GM18517 (cell line): Measurements from ENCODE around the gene ZAR1.

ENCODE experiments used
- ATAC-seq: cut with Tn5 transposase; IDR thresholded peaks from one replicate; pipeline ENCODE4 v1.9.1; 2021; ENCODE audit warnings: mild to moderate bottlenecking, moderate library complexity; ENCODE audit not compliant: unreplicated experiment

Gene ZAR1

GRCh38 chr4:48484494-48485168 is 5.4 kb upstream of the ZAR1 start:
- ATAC-seq = no peak

DNA sequence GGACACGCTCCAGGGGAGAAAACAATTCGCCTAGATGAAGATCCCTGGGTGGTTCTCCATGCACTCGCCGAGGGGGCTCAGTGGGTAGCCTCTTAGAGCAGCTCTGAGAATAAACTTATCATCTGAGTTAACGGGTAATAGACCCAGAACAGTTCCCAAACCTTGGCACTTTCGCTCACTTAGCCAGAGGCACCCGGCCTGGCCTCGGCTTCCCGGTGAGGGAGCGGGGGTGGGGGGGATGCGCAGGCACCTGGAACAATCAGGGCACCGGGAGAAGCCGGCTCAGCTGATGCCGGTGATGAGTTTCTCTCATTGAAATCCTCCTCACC is 405 bp upstream of the ZAR1 start:
- no peak for ATAC-seq

GRCh38 chr4:48490680-48491513 is 845 bp downstream of the ZAR1 start:
- no peak for ATAC-seq

- ATAC-seq = no peak
Measured at GRCh38 chr4:48491514-48492176, 1.6 kb downstream of the ZAR1 start.

DNA sequence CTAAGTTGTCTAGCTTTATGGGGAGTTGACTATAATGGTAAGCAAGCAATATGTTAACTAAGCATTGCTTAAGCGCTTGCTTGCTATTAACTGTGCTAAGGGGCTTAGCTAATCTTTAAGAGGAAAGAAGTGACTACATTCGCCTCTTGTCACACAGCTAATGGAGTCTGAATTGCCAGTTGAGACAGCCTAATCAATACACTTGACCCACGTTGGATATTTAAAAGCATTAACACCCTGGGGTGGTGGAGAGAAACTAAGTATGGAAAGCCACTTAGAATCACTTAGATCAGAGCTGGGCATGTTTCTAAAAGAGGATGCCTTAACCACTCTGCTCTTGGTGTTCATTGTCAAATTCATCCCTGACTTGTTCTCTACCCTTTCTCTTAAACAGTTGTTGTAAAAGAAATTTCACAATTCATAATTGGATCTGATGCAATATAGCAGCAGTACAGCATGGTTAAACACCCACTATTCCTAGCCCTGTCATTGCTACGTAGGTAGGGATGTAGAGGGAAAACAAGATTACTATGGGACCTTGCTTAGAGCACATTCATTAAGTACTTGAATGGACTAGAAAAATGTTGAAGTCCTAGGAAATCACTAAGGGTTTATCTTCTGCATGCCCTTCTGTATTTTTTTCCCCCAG is 3.5 kb downstream of the ZAR1 start:
- no peak for ATAC-seq

GRCh38 chr4:48495941-48496340 is 5.9 kb downstream of the ZAR1 start:
- ATAC-seq = no peak

DNA sequence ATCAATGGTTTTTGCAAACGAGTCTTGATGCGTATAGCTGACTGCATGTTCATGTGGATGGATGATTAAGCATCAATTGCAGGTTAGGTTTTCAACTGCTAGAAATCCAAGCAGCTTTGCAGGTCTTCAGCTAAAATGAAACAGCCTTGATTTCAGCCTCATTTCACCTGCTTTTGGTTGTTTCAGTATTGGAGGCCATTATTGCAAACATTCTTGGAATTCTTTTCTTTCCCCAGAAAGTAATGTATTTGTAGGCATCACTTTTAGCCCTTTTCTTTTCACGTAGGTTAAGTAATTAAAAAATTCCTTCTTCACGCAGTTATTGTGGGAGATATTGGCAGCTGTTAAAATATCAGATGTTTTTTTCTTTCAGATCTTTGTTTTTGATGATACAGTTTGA is 8.8 kb downstream of the ZAR1 start:
- no peak for ATAC-seq

- peak; percentile 94 for ATAC-seq
Measured at GRCh38 chr4:48499551-48500066, 9.6 kb downstream of the ZAR1 start.

DNA sequence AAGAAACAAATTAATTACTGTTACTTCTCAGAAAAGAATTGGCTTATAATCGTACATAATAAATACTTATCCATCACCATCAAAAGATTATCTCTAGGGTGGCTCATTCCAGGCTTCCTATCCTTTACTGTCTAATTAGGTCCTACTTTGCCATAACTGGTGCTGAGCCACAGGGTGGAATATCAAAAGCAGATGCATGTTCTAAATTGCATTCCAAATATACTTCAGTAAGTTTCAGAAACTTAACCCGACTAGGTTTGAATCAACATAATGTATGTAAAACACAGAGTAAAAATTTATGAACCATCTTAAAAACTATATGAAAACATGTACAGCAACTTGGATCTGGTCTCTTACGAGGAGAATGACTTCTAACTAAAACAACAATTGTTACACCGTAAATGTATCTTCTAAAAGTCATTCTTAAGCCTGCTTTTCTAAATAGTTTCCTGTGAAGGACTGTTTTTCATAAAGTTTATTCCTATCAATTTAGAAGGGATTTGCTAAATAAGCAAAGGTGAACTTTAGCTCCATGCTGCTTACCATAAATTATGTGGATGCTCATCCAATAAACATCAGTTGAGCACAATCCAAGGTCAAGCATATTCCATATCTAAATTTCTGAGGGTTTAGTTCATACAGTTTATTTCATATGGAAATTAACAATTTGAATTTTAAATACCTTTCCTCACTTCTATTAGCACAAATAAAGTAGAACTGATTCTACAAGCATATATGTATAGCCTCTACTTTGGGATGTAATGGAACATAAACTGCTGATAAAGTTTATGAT is 13.4 kb downstream of the ZAR1 start:
- no peak for ATAC-seq

GRCh38 chr4:48504026-48504330 is 13.9 kb downstream of the ZAR1 start:
- no peak for ATAC-seq

DNA sequence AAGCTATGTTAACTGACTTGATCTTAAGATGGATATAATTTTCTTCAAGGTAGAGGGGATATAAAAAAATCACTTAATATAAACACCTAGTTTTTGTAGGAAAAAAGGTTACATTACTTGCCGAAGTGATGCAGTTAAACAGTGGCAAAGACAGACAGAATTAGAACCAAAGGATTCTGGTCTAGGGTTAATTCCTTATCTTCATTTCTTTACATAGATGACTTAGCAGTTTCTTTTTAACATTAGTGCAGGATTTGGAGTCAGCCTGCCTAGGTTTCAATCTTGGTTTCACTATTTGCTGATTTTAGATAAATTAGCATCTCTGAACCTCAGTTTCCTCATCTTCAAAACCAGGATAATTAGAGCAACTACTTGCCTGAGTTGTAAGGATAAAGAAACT is 14.3 kb downstream of the ZAR1 start:
- ATAC-seq = no peak

- ATAC-seq = no peak
Measured at GRCh38 chr4:48506716-48507115, 16.7 kb downstream of the ZAR1 start.

DNA sequence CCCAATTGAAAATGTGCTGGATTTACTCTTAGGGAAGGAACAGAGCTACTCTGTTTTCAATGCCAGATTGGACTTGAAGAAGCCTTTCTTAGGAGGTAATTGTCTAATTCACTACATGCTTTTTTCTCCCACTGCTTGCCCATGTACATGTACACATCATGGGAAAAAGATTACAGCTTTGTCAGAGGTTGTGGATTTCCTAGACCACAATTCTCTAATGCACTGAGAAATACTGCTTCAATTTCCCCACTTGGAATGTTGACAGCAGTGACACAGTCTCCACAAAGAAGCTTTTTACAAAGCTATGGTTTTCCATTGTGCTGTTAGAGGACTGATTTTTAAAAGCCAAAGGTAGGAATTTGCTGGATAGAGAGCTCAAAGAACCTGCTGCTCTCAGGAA is 19.5 kb downstream of the ZAR1 start:
- no peak for ATAC-seq

DNA sequence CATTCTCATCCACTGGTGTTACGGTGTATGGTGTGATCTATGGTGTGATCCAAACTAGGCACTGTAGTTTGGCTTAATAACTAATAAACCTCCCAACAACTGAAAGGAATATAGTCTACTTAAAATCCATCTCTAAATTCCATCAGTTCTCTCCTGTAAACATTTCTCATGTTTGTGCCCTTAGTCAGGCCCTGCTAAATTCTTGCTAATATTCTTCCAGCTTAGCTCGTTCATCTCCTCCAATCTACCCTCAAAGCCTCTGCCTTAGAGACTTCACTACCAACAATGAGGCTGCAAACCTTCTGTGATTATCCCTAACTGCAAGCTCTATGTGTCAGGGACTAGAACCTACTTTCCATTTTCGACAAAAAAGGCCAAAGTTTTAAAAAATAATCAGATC is 28.1 kb downstream of the ZAR1 start:
- ATAC-seq = no peak

GRCh38 chr4:48526406-48526805 is 36.4 kb downstream of the ZAR1 start:
- ATAC-seq = no peak

DNA sequence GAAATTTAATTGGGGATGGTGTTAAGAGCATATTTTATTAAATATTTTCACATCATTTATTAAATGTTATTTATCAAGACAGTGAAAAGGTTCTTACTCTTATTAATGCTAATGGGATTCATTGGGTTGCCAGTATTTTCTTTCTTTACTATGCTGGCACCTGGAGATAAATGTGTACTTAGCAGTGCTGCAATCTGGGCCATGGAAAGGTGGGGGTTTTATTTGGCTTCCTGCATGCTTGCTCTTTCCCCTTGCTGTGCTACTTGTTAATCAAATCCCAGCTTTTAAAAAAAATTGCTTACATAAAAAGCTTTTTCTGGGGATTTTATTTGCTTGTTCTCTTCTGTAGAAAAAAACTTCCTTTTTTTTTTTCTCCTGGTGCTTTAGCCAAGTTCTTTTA is 48.3 kb downstream of the ZAR1 start:
- no peak for ATAC-seq

DNA sequence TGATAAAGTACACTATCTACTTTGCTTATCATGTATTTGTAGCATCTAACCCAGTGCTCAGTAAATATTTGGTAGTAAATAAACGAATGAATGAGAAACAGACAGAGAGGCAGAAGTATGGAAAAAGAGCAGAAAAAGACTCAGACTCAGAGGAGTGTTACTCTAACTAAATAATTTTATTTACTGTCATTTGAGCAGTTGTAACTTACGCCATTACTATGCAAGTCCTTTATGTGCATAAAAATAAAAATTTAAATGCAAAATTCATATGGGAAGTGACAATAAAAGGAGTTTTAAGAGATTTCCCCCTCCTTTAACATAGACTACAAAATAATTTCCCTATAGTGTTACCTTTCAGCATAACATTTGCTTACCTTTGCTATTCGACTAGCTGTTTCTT is 49.5 kb downstream of the ZAR1 start:
- ATAC-seq = no peak

DNA sequence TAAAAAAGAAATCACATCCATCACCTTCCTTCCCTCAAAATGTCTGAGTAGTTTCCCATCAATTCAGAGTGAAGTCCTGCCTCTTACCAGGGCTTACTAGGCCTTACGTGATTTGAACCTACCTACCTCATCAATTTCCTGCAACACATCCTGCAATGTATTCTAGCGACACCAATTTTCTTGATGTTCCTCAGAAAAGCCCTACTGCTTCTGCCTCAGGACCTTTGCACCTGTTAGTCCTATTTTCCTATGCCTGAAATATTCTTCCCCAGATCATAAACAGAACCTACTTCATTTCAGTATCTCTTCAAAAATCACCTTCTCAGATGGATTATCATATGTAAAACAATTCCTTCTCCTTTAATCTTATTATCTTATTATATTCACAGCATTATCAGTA is 52.8 kb downstream of the ZAR1 start:
- ATAC-seq = no peak

DNA sequence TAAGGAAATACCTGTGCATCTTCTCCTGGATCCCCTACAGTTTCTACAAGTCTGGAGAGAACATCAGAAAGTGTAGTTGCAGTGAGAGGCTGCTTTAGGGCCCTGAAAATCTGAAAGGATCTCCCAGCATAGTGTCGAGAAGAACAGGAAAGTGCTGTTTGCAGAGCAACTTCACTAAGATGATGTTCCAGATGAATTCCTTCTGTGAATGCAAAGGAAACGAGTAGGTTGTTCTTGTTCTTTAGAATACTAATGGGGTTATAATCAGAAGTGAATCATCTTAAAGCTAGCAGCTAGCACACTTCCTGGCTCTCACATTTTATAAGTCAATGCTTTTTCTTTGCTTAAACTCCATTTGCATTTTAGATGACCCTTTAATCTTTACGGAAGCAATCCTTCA is 53.7 kb downstream of the ZAR1 start:
- ATAC-seq = no peak
